ENCODE measurements around the gene CDH7. TPM values are rescaled to one million over a fixed set of nuclear protein-coding genes. Genes with fewer than 3 reads are reported as not detected.

The CDH7 gene
- total RNA-seq, 1 donor from 2014 or later = not detected

- Histone ChIP-seq H3K36me3 (ENCODE audit: control insufficient read depth, insufficient read depth, low read length) (no peaks in the 10 kb centered on the region), H3K4me3 (ENCODE audit: low read depth, low read length) (no peak overlapping the region), H3K27me3 (ENCODE audit: control insufficient read depth, insufficient read depth, low read length) (no peaks in the 10 kb centered on the region)
- no peak for DNase-seq (ENCODE audit: low read depth)
- TF ChIP-seq, protein P1, sequence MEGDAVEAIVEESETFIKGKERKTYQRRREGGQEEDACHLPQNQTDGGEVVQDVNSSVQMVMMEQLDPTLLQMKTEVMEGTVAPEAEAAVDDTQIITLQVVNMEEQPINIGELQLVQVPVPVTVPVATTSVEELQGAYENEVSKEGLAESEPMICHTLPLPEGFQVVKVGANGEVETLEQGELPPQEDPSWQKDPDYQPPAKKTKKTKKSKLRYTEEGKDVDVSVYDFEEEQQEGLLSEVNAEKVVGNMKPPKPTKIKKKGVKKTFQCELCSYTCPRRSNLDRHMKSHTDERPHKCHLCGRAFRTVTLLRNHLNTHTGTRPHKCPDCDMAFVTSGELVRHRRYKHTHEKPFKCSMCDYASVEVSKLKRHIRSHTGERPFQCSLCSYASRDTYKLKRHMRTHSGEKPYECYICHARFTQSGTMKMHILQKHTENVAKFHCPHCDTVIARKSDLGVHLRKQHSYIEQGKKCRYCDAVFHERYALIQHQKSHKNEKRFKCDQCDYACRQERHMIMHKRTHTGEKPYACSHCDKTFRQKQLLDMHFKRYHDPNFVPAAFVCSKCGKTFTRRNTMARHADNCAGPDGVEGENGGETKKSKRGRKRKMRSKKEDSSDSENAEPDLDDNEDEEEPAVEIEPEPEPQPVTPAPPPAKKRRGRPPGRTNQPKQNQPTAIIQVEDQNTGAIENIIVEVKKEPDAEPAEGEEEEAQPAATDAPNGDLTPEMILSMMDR (IDR thresholded peaks at IDR 0.05; ENCODE audit: insufficient read depth, low read length, poor library complexity, severe bottlenecking) = no peak
Observed at GRCh38 chr18:65760457-65760856, 9.6 kb downstream of the CDH7 start.

DNA sequence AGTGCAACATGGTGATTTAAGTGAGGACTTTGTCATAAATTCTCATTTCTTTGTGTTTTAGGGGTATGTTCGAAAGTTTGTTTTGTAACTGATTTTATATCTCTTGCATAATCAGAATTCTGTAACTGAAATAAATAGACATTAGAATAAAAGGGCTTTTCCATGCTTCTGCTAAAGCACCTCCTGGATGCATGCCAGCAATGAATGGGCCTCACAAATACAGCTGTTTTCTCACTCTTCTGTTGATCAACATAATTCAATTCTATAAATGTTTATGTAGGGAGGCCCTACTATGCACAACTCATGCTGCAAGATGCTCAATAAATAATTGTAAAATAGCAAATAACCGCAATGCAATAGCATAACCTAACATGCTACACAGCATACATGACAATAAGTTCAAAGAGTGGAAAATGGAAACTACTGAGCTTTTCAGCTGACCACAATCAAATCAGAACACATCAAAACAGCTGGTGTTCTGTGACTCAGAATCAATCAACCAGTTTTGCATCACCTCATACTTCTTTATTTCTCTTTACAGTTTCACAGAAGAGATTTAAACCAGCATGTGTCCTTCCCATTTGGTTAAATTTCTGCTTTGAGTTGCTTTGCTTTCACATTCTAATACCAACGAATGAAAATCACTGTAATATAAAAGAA lies 11.0 kb downstream of the CDH7 start:
- Histone ChIP-seq H3K4me3 (ENCODE audit: low read depth, low read length) (no peak overlapping the region), H3K36me3 (ENCODE audit: control insufficient read depth, insufficient read depth, low read length) (no peaks in the 10 kb centered on the region), H3K27me3 (ENCODE audit: control insufficient read depth, insufficient read depth, low read length) (no peaks in the 10 kb centered on the region)
- TF ChIP-seq, protein P1 (IDR thresholded peaks at IDR 0.05; ENCODE audit: insufficient read depth, low read length, poor library complexity, severe bottlenecking) = no peak
- DNase-seq (ENCODE audit: low read depth) = no peak

GRCh38 chr18:65762556-65762955 lies 11.7 kb downstream of the CDH7 start:
- H3K36me3 ChIP-seq (ENCODE audit: control insufficient read depth, insufficient read depth, low read length) = no peaks in the 10 kb centered on the region
- no peak for DNase-seq (ENCODE audit: low read depth)
- H3K4me3 ChIP-seq (ENCODE audit: low read depth, low read length) = no peak overlapping the region
- TF ChIP-seq, protein P1 (IDR thresholded peaks at IDR 0.05; ENCODE audit: insufficient read depth, low read length, poor library complexity, severe bottlenecking) = no peak
- H3K27me3 ChIP-seq (ENCODE audit: control insufficient read depth, insufficient read depth, low read length) = no peaks in the 10 kb centered on the region

- TF ChIP-seq, protein P1 (IDR thresholded peaks at IDR 0.05; ENCODE audit: insufficient read depth, low read length, poor library complexity, severe bottlenecking) = no peak
Observed at GRCh38 chr18:65767406-65767805, 16.6 kb downstream of the CDH7 start.

DNA sequence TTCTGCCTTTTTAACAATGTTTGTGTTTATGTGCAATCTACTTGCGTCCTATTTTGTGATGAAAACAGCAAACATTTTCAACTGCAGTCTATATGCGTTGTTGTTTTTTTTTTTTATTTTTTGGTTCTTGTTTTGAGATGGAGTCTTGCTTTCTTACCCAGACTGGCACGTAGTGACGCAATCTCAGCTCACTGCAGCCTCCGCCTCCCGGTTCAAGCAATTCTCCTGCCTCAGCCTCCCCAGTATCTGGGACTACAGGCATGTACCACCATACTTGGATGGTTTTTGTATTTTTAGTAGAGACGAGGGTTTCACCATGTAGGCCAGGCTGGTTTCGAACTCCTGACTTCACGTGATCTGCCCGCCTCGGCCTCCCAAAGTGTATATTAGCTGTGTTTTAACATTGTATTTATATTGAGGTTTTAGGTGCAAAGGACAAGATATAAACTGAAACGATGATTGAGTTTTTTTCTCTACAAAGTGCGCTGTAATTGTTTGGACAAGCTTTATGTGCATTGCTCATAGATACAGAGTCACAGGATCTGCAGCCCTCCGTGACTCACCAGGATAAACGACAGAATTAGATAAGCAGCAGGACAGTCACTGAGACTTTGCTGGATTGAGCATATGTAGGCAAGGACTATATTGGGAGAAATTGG lies 17.4 kb downstream of the CDH7 start:
- H3K27me3 ChIP-seq (ENCODE audit: control insufficient read depth, insufficient read depth, low read length) = no peaks in the 10 kb centered on the region
- no peaks in the 10 kb centered on the region for H3K36me3 ChIP-seq (ENCODE audit: control insufficient read depth, insufficient read depth, low read length)
- no peak overlapping the region for H3K4me3 ChIP-seq (ENCODE audit: low read depth, low read length)
- peak; percentile 10 for DNase-seq (ENCODE audit: low read depth)
- TF ChIP-seq, protein P1 (IDR thresholded peaks at IDR 0.05; ENCODE audit: insufficient read depth, low read length, poor library complexity, severe bottlenecking) = no peak

More at GRCh38 chr18:65767406-65767805, 16.6 kb downstream of the CDH7 start:
- no peaks in the 10 kb centered on the region for H3K27me3 ChIP-seq (ENCODE audit: control insufficient read depth, insufficient read depth, low read length)
- H3K4me3 ChIP-seq (ENCODE audit: low read depth, low read length) = no peak overlapping the region
- DNase-seq (ENCODE audit: low read depth) = no peak
- no peaks in the 10 kb centered on the region for H3K36me3 ChIP-seq (ENCODE audit: control insufficient read depth, insufficient read depth, low read length)
